T-helper 9 cell (primary cell): ENCODE results near the gene RPS28.
"Not testable (repeated sequence)": the region's sequence is repeated elsewhere in the genome, so short reads cannot be mapped to it uniquely, and the experiment has no call there.

Experiments
- DNase-seq: peaks from one replicate; pipeline ENCODE4 v3.0.0-alpha.2; 2020

The RPS28 gene

GRCh38 chr19:8342684-8343482, 21.6 kb downstream of the RPS28 start, which contains the start of gene KANK3:
TSS of gene KANK3 (minus strand) at chr19:8343262. CDS start at chr19:8337828, 5,434 bp downstream.
- peak; percentile 88 for DNase-seq

- DNase-seq = no peak
Observed at GRCh38 chr19:8343483-8343844, 22.2 kb downstream of the RPS28 start.

- DNase-seq = not testable (repeated sequence)
Observed at GRCh38 chr19:8349629-8350372, 28.5 kb downstream of the RPS28 start.

- no peak for DNase-seq
Observed at GRCh38 chr19:8352134-8352827, 31.0 kb downstream of the RPS28 start.

GRCh38 chr19:8352845-8353244, 31.5 kb downstream of the RPS28 start:
- DNase-seq = not testable (repeated sequence)

- no peak for DNase-seq
Observed at GRCh38 chr19:8355631-8356402, 34.5 kb downstream of the RPS28 start.

- DNase-seq = no peak
Observed at GRCh38 chr19:8357007-8357521, 35.8 kb downstream of the RPS28 start.

- no peak for DNase-seq
Observed at GRCh38 chr19:8358948-8359347, 37.7 kb downstream of the RPS28 start.

GRCh38 chr19:8360196-8360595, 38.9 kb downstream of the RPS28 start:
- no peak for DNase-seq

GRCh38 chr19:8361921-8362793, 40.9 kb downstream of the RPS28 start:
- DNase-seq = no peak

- DNase-seq = no peak
Observed at GRCh38 chr19:8363803-8364771, 42.8 kb downstream of the RPS28 start, which contains the start of gene ANGPTL4. TSS of gene ANGPTL4 (plus strand) at chr19:8364155. CDS start at chr19:8364322, 167 bp downstream.

- DNase-seq = no peak
Observed at GRCh38 chr19:8366121-8366581, 44.9 kb downstream of the RPS28 start.

GRCh38 chr19:8366961-8367326, 45.6 kb downstream of the RPS28 start:
- no peak for DNase-seq

- DNase-seq = no peak
Observed at GRCh38 chr19:8367327-8368001, 46.2 kb downstream of the RPS28 start.

- DNase-seq = no peak
Observed at GRCh38 chr19:8370176-8371010, 49.1 kb downstream of the RPS28 start.

GRCh38 chr19:8371011-8371804, 49.9 kb downstream of the RPS28 start:
- DNase-seq = no peak
